B cell (primary cell): ENCODE results near the gene HEBP2. TPM values are rescaled to one million over a fixed set of nuclear protein-coding genes. Genes with fewer than 3 reads are reported as not detected.

ENCODE experiments used
- ATAC-seq: fragments of 200-7000 bp; cut with Tn5 transposase; one replicate; pipeline ENCODE4 v1.10.0; 2021; ENCODE audit warnings: low read depth, mild to moderate bottlenecking, moderate number of reproducible peaks, moderate library complexity
- CTCF ChIA-PET: fragments of 350-600 bp; sonication (Branson Sonifier 250); formaldehyde crosslinking; loops from one replicate; lab custom pipeline; 2021; ENCODE audit warnings: antibody characterized with exemption, inconsistent platforms; lab: Charles Lee
- POLR2A ChIA-PET: fragments of 350-600 bp; sonication (Branson Sonifier 250); formaldehyde crosslinking; loops from one replicate; lab custom pipeline; 2021; ENCODE audit warnings: antibody characterized with exemption; lab: Charles Lee
- DNase-seq: peaks from one replicate; pipeline ENCODE4 v3.0.0; 2013
- H2AFZ ChIP-seq: 2 replicates; pipeline ENCODE4 v1.6.1; 2012; ENCODE audit warnings: mild to moderate bottlenecking, low read depth, low read length; ENCODE audit not compliant: insufficient read depth, poor library complexity, severe bottlenecking
- H3K27ac ChIP-seq, 2 donors: 1 replicate in 1 of 2; 2 replicates in 1 of 2; pipeline ENCODE4 v1.5.1; 2012 to 2013; ENCODE audit warnings: low read length in 2 of 2, mild to moderate bottlenecking in 2 of 2, moderate library complexity in 1 of 2
- H3K27me3 ChIP-seq, 4 experiments: fragments of 200-600 bp in 1 of 4; sonication (generic) in 1 of 4; replicated peaks in 1 of 4; 1 replicate in 2 of 4; 2 replicates in 2 of 4; pipeline versions ENCODE4 v1.6.1 to v1.7.0; 2013 to 2016; ENCODE audit warnings: low read length in 3 of 4, mild to moderate bottlenecking in 2 of 4, mixed read lengths in 1 of 4, moderate library complexity in 1 of 4; ENCODE audit not compliant: insufficient read depth in 4 of 4, control insufficient read depth in 3 of 4; ENCODE audit errors: control extremely low read depth in 1 of 4
- H3K36me3 ChIP-seq, 2 experiments: replicated peaks in 1 of 2; 1 replicate in 1 of 2; 2 replicates in 1 of 2; pipeline versions ENCODE4 v1.6.1 to v1.7.1; 2013; ENCODE audit warnings: low read length in 1 of 2; ENCODE audit not compliant: insufficient read depth in 2 of 2, control insufficient read depth in 1 of 2; ENCODE audit errors: control extremely low read depth in 1 of 2, extremely low read depth in 1 of 2
- H3K4me1 ChIP-seq, 2 donors: fragments of 200-600 bp in 1 of 2; sonication (generic) in 1 of 2; 1 replicate in 1 of 2; 2 replicates in 1 of 2; pipeline versions ENCODE4 v1.5.1 to v1.6.1; 2013 to 2017; ENCODE audit warnings: low read length in 2 of 2; ENCODE audit not compliant: control insufficient read depth in 2 of 2, insufficient read depth in 2 of 2
- H3K4me2 ChIP-seq: replicated peaks from 2 replicates; pipeline ENCODE3; 2012; ENCODE audit warnings: mild to moderate bottlenecking, low read depth, low read length; ENCODE audit not compliant: poor library complexity, severe bottlenecking
- H3K4me3 ChIP-seq, 5 experiments: fragments of 200-600 bp in 1 of 5; sonication (generic) in 1 of 5; 1 replicate in 3 of 5; 2 replicates in 2 of 5; pipeline versions ENCODE4 v1.5.1 to v1.7.0; 2011 to 2016; ENCODE audit warnings: low read length in 4 of 5, mild to moderate bottlenecking in 4 of 5, low read depth in 2 of 5, control low read depth in 1 of 5, moderate library complexity in 1 of 5; ENCODE audit not compliant: insufficient read depth in 1 of 5; ENCODE audit errors: control extremely low read depth in 1 of 5, extremely low read depth in 1 of 5
- H3K79me2 ChIP-seq: fragments of 200-600 bp; sonication (generic); one replicate; pipeline ENCODE4 v1.6.0; 2016; ENCODE audit warnings: low read length; ENCODE audit not compliant: control insufficient read depth, insufficient read depth
- H3K9ac ChIP-seq: fragments of 200-600 bp; sonication (generic); 2 replicates; pipeline ENCODE4 v1.6.1; 2017; ENCODE audit warnings: mild to moderate bottlenecking, low read length, moderate library complexity
- H3K9me3 ChIP-seq, 3 donors: one replicate each; pipeline versions ENCODE4 v1.6.1 to v1.7.1; 2013; ENCODE audit warnings: low read length in 2 of 3; ENCODE audit not compliant: control insufficient read depth in 2 of 3, insufficient read depth in 1 of 3; ENCODE audit errors: control extremely low read depth in 1 of 3
- H4K20me1 ChIP-seq: 2 replicates; pipeline ENCODE4 v1.6.0; 2012; ENCODE audit warnings: mild to moderate bottlenecking, low read length; ENCODE audit not compliant: insufficient read depth, control insufficient read depth, poor library complexity, severe bottlenecking
- H3K27ac Mint-ChIP-seq: one replicate; pipeline ENCODE4 v1.8.0; 2021; ENCODE audit warnings: mixed read lengths
- H3K27me3 Mint-ChIP-seq: one replicate; pipeline ENCODE4 v1.8.0; 2021; ENCODE audit warnings: mixed read lengths
- H3K4me1 Mint-ChIP-seq: one replicate; pipeline ENCODE4 v1.8.0; 2021; ENCODE audit warnings: mixed read lengths
- H3K4me3 Mint-ChIP-seq: one replicate; pipeline ENCODE4 v1.8.0; 2021; ENCODE audit warnings: mixed read lengths
- H3K9me3 Mint-ChIP-seq: one replicate; pipeline ENCODE4 v1.8.0; 2022; ENCODE audit warnings: mixed read lengths; ENCODE audit not compliant: insufficient read depth
- CTCF ChIP-seq: fragments of 200-600 bp; IDR thresholded peaks from one replicate; pipeline ENCODE4 v1.8.0; 2022; ENCODE audit warnings: antibody characterized with exemption, mild to moderate bottlenecking
- EZH2 ChIP-seq: IDR thresholded peaks from 2 replicates; pipeline ENCODE4 v1.6.1; 2012; ENCODE audit warnings: borderline replicate concordance, low read depth, mild to moderate bottlenecking, moderate library complexity, low read length; ENCODE audit not compliant: insufficient read depth, poor library complexity, severe bottlenecking
- WGBS: methylation state at CpG from one replicate; pipeline ENCODE4 v1.1.5; 2013; ENCODE audit warnings: missing lambda C conversion rate; ENCODE audit not compliant: insufficient coverage; 5-methylcytosine and 5-hydroxymethylcytosine counted together
- intact Hi-C: fragments of 100-400 bp; cut with micrococcal nuclease; formaldehyde crosslinking; loops from one replicate; pipeline ENCODE4 v1.10.0; 2022
- polyA plus RNA-seq: library from polyadenylated mRNA; depleted of rRNA; stranded (reverse); fragments of >200 nt; gene quantifications from 2 replicates; pipeline ENCODE4 v1.2.3, GENCODE V29; 2012
- total RNA-seq, 2 donors: library from RNA; stranded (reverse); fragments of 120-200 nt in 1 of 2; gene quantifications; 1 replicate in 1 of 2; 2 replicates in 1 of 2; pipeline versions ENCODE4 v1.2.3 to v1.2.4, GENCODE V29; 2013 to 2022

The HEBP2 gene
- total and polyA plus RNA-seq, 2 donors (not counting 1 experiment from before 2014, with no cell fraction given) = 12.4 to 35.1 TPM

- H3K4me3 ChIP-seq = no peak overlapping the region
- H3K27ac ChIP-seq = no peak overlapping the region
- TF ChIP-seq CTCF (no peak), EZH2 (no peak)
- no peak overlapping the region for H2AFZ ChIP-seq
- Mint-ChIP-seq H3K27me3 (peaks cover 9% of the 10 kb centered on the region), H3K4me1 (peaks cover 8% of the 10 kb centered on the region), H3K27ac (no peak overlapping the region), H3K4me3 (no peak overlapping the region), H3K9me3 (no peaks in the 10 kb centered on the region)
- H3K9me3 ChIP-seq = no peaks in the 10 kb centered on the region
- WGBS = 85% methylated on average over 15 of the region's 19 CpGs
- peaks cover 0 to 4% (median 0%) of the 10 kb centered on the region in 4 experiments for H3K27me3 ChIP-seq
- intact Hi-C loops = no loop called here
- no peaks in the 10 kb centered on the region for H3K36me3 ChIP-seq
- H3K4me1 ChIP-seq = peaks cover 0 to 4% of the 10 kb centered on the region in 2 donors
- DNase-seq (peak; percentile 25), ATAC-seq (no peak)
- POLR2A ChIA-PET = no interaction called here
- H3K4me2 ChIP-seq = no peak overlapping the region
- H4K20me1 ChIP-seq = no peaks in the 10 kb centered on the region
- H3K9ac ChIP-seq = no peak overlapping the region
- CTCF ChIA-PET = interaction anchor here (1.0 to 10.6 kb wide), 4 partner anchors 77 to 92 kb away, joined by 3 to 127 read pairs (median 49); no protein-coding TSS in a partner anchor
- H3K79me2 ChIP-seq = no peaks in the 10 kb centered on the region
Observed at GRCh38 chr6:138431256-138432062, 27.4 kb downstream of the HEBP2 start.

- ATAC-seq (no peak), DNase-seq (no peak)
- Histone ChIP-seq H4K20me1 (no peaks in the 10 kb centered on the region), H3K9ac (no peak overlapping the region), H3K4me1 (peaks cover 0 to 4% of the 10 kb centered on the region in 2 donors), H3K27ac (no peak overlapping the region), H3K9me3 (no peaks in the 10 kb centered on the region), H2AFZ (no peak overlapping the region), H3K36me3 (no peaks in the 10 kb centered on the region), H3K79me2 (no peaks in the 10 kb centered on the region), H3K27me3 (peaks cover 0 to 4% (median 0%) of the 10 kb centered on the region in 4 experiments), H3K4me3 (no peak overlapping the region), H3K4me2 (no peak overlapping the region)
- CTCF ChIA-PET = interaction anchor here (1.0 to 10.6 kb wide), 2 partner anchors 77 to 86 kb away, joined by 3 to 127 read pairs; no protein-coding TSS in a partner anchor
- POLR2A ChIA-PET = no interaction called here
- Mint-ChIP-seq H3K4me1 (peaks cover 8% of the 10 kb centered on the region), H3K27ac (no peak overlapping the region), H3K27me3 (peaks cover 9% of the 10 kb centered on the region), H3K9me3 (no peaks in the 10 kb centered on the region), H3K4me3 (no peak overlapping the region)
- 94% methylated on average over 8 of the region's 11 CpGs for WGBS
- TF ChIP-seq CTCF = no peak
- TF ChIP-seq EZH2 = no peak
- intact Hi-C loops = no loop called here
Observed at GRCh38 chr6:138432063-138432356, 28.0 kb downstream of the HEBP2 start.
